GM23338 (cell line): ENCODE measurements around the gene CHAC1. TPM values are rescaled to one million over a fixed set of nuclear protein-coding genes. Genes with fewer than 3 reads are reported as not detected.

Source experiments
- ATAC-seq: fragments of 200-7000 bp; cut with Tn5 transposase; 3 replicates; pipeline ENCODE4 v1.9.1; 2020
- DNase-seq: peaks from one replicate; pipeline ENCODE4 v3.0.0-alpha.2; 2015; ENCODE audit warnings: low spot score
- H2AFZ ChIP-seq: fragments of 200-600 bp; sonication (generic); 2 replicates; pipeline ENCODE4 v1.8.0; 2016; ENCODE audit warnings: antibody characterized with exemption, mild to moderate bottlenecking, moderate library complexity
- H3F3A ChIP-seq: fragments of 200-600 bp; sonication (generic); replicated peaks from 2 replicates; pipeline ENCODE4 v1.8.0; 2017; ENCODE audit warnings: antibody characterized with exemption, mixed run types, low read depth
- H3K27ac ChIP-seq: fragments of 200-600 bp; sonication (generic); 2 replicates; pipeline ENCODE4 v1.6.1; 2016; ENCODE audit warnings: low read depth
- H3K27me3 ChIP-seq: fragments of 200-600 bp; sonication (generic); 2 replicates; pipeline ENCODE4 v1.8.0; 2016; ENCODE audit warnings: mild to moderate bottlenecking, mixed run types, moderate library complexity; ENCODE audit not compliant: insufficient read depth
- H3K36me3 ChIP-seq: fragments of 200-600 bp; sonication (generic); 2 replicates; pipeline ENCODE4 v1.8.0; 2016; ENCODE audit warnings: mild to moderate bottlenecking; ENCODE audit not compliant: insufficient read depth
- H3K4me1 ChIP-seq: fragments of 200-600 bp; sonication (generic); 2 replicates; pipeline ENCODE4 v1.8.0; 2016; ENCODE audit warnings: mild to moderate bottlenecking, moderate library complexity; ENCODE audit not compliant: insufficient read depth
- H3K4me2 ChIP-seq: fragments of 200-600 bp; sonication (generic); 2 replicates; pipeline ENCODE4 v1.7.1; 2017; ENCODE audit warnings: mixed run types
- H3K4me3 ChIP-seq: fragments of 200-600 bp; sonication (generic); 2 replicates; pipeline ENCODE4 v1.6.1; 2016; ENCODE audit warnings: mixed run types
- H3K79me2 ChIP-seq: fragments of 200-600 bp; sonication (generic); replicated peaks from 2 replicates; pipeline ENCODE4 v1.8.0; 2017; ENCODE audit warnings: mild to moderate bottlenecking; ENCODE audit not compliant: insufficient read depth
- H3K9me2 ChIP-seq: fragments of 200-600 bp; sonication (generic); 2 replicates; pipeline ENCODE4 v1.8.0; 2017; ENCODE audit not compliant: insufficient read depth
- H4K20me1 ChIP-seq: fragments of 200-600 bp; sonication (generic); replicated peaks from 2 replicates; pipeline ENCODE4 v1.8.0; 2017; ENCODE audit warnings: mild to moderate bottlenecking; ENCODE audit not compliant: insufficient read depth
- H3K27ac Mint-ChIP-seq: 2 replicates; pipeline ENCODE4 v1.8.0; 2020; ENCODE audit warnings: inconsistent platforms, mild to moderate bottlenecking, moderate library complexity, mixed read lengths
- H3K27me3 Mint-ChIP-seq: 3 replicates; pipeline ENCODE4 v1.8.0; 2022; ENCODE audit warnings: low read depth, mild to moderate bottlenecking, moderate library complexity, mixed read lengths, inconsistent platforms; ENCODE audit not compliant: insufficient read depth, poor library complexity
- H3K36me3 Mint-ChIP-seq: 3 replicates; pipeline ENCODE4 v1.8.0; 2021; ENCODE audit warnings: low read depth, mild to moderate bottlenecking, inconsistent platforms, moderate library complexity, mixed read lengths
- H3K4me1 Mint-ChIP-seq: 3 replicates; pipeline ENCODE4 v1.8.0; 2020; ENCODE audit warnings: mild to moderate bottlenecking, inconsistent platforms, mixed read lengths
- H3K4me3 Mint-ChIP-seq: 3 replicates; pipeline ENCODE4 v1.8.0; 2021; ENCODE audit warnings: moderate library complexity, mild to moderate bottlenecking, inconsistent platforms, mixed read lengths
- H3K9me3 Mint-ChIP-seq: 3 replicates; pipeline ENCODE4 v1.8.0; 2020; ENCODE audit warnings: moderate library complexity, mild to moderate bottlenecking, inconsistent platforms, mixed read lengths
- CREB1 ChIP-seq: fragments of 250-450 bp; sonication (Bioruptor Pico); IDR thresholded peaks from 2 replicates; pipeline ENCODE4 v1.5.0; 2020; ENCODE audit warnings: low read depth, mild to moderate bottlenecking, moderate library complexity
- EZH2phosphoT487 ChIP-seq: fragments of 200-600 bp; sonication (generic); IDR thresholded peaks from one replicate; pipeline ENCODE4 v1.8.1; 2018; ENCODE audit warnings: antibody characterized with exemption; ENCODE audit not compliant: unreplicated experiment
- JUNB ChIP-seq: IDR thresholded peaks from one replicate; pipeline ENCODE4 v1.6.1; 2016; ENCODE audit warnings: antibody characterized with exemption; ENCODE audit not compliant: unreplicated experiment
- POLR2AphosphoS5 ChIP-seq: IDR thresholded peaks from 2 replicates; pipeline ENCODE4 v1.6.1; 2016; ENCODE audit warnings: antibody characterized with exemption, low read depth
- STAT1 ChIP-seq: IDR thresholded peaks from one replicate; pipeline ENCODE4 v1.6.1; 2016; ENCODE audit warnings: antibody characterized with exemption; ENCODE audit not compliant: unreplicated experiment
- ZNF114 ChIP-seq: fragments of 250-450 bp; sonication (Bioruptor Pico); IDR thresholded peaks from 2 replicates; pipeline ENCODE4 v1.5.0; 2020; ENCODE audit warnings: mild to moderate bottlenecking, moderate library complexity
- polyA plus RNA-seq: library from polyadenylated mRNA; unstranded; fragments of >200 nt; fragmentation: Nextera tagmentation; extraction: Ambion mirVana; gene quantifications from 2 replicates; pipeline ENCODE4 v1.2.1, GENCODE V29; 2016
- total RNA-seq: library from RNA; depleted of rRNA; stranded (reverse); fragments of >200 nt; shearing (Covaris generic); gene quantifications from 2 replicates; pipeline ENCODE4 v1.2.3, GENCODE V29; 2014
- TF ChIP-seq, protein P1 (sequence below): IDR thresholded peaks from one replicate; pipeline ENCODE4 v1.6.1; 2018; ENCODE audit warnings: antibody characterized with exemption; ENCODE audit not compliant: unreplicated experiment
- TF ChIP-seq, protein P2 (sequence below), 2 experiments: fragments of 200-600 bp in 1 of 2; sonication (generic) in 1 of 2; conservative IDR thresholded peaks; 2 replicates each; pipeline versions ENCODE4 v1.5.1 to v1.6.1; 2016 to 2017; ENCODE audit warnings: antibody characterized with exemption in 2 of 2, low read depth in 2 of 2, mild to moderate bottlenecking in 2 of 2, moderate library complexity in 1 of 2
- TF ChIP-seq, protein P3 (sequence below): IDR thresholded peaks from 2 replicates; pipeline ENCODE4 v1.6.1; 2016; ENCODE audit warnings: antibody characterized with exemption

CHAC1 gene
- total and polyA plus RNA-seq, 2 experiments from 2014 or later = 73.0 to 124 TPM

DNA sequence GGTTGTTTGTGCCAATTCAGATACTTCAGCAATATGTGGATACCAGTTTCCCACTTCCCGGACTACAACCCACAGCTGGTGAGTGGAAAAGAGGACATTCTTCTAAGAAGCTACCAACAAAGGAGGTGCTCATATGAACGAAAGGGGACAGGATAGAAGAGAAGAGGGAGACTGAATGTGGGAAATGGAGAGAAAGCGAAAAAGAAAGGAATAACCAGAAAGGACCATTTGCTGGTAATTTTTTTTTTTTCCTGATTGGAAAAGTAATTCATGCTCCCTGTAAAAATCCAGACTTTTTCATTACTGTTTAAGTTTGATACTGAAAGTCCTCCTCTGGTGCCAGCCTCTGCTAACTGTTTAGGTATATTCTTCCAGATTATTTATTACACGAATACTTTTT, 1.5 kb upstream of the CHAC1 start:
- peaks cover 34% of the 10 kb centered on the region for H3K4me1 ChIP-seq
- H3K27me3 ChIP-seq = no peaks in the 10 kb centered on the region
- H3K79me2 ChIP-seq = peaks cover 31% of the 10 kb centered on the region
- peaks cover 7% of the 10 kb centered on the region for H3K36me3 ChIP-seq
- no peak for ATAC-seq
- peak overlapping the region; percentile 100 for H3K27ac Mint-ChIP-seq
- peaks cover 15% of the 10 kb centered on the region for H3F3A ChIP-seq
- DNase-seq = no peak
- peak overlapping the region; percentile 98; the same call in 1 of the 2 replicates for H3K27ac ChIP-seq
- peak overlapping the region; percentile 98 for H3K4me3 ChIP-seq
- no peaks in the 10 kb centered on the region; the same call in none of the 3 replicates for H3K9me3 Mint-ChIP-seq
- H3K36me3 Mint-ChIP-seq = peaks cover 37% of the 10 kb centered on the region
- peaks cover 33% of the 10 kb centered on the region for H3K27me3 Mint-ChIP-seq
- peak overlapping the region; percentile 94 for H3K4me3 Mint-ChIP-seq
- TF ChIP-seq POLR2AphosphoS5 = no peak
- no peak for TF ChIP-seq JUNB
- TF ChIP-seq, protein P1, sequence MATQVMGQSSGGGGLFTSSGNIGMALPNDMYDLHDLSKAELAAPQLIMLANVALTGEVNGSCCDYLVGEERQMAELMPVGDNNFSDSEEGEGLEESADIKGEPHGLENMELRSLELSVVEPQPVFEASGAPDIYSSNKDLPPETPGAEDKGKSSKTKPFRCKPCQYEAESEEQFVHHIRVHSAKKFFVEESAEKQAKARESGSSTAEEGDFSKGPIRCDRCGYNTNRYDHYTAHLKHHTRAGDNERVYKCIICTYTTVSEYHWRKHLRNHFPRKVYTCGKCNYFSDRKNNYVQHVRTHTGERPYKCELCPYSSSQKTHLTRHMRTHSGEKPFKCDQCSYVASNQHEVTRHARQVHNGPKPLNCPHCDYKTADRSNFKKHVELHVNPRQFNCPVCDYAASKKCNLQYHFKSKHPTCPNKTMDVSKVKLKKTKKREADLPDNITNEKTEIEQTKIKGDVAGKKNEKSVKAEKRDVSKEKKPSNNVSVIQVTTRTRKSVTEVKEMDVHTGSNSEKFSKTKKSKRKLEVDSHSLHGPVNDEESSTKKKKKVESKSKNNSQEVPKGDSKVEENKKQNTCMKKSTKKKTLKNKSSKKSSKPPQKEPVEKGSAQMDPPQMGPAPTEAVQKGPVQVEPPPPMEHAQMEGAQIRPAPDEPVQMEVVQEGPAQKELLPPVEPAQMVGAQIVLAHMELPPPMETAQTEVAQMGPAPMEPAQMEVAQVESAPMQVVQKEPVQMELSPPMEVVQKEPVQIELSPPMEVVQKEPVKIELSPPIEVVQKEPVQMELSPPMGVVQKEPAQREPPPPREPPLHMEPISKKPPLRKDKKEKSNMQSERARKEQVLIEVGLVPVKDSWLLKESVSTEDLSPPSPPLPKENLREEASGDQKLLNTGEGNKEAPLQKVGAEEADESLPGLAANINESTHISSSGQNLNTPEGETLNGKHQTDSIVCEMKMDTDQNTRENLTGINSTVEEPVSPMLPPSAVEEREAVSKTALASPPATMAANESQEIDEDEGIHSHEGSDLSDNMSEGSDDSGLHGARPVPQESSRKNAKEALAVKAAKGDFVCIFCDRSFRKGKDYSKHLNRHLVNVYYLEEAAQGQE = no peak
- TF ChIP-seq, protein P2, sequence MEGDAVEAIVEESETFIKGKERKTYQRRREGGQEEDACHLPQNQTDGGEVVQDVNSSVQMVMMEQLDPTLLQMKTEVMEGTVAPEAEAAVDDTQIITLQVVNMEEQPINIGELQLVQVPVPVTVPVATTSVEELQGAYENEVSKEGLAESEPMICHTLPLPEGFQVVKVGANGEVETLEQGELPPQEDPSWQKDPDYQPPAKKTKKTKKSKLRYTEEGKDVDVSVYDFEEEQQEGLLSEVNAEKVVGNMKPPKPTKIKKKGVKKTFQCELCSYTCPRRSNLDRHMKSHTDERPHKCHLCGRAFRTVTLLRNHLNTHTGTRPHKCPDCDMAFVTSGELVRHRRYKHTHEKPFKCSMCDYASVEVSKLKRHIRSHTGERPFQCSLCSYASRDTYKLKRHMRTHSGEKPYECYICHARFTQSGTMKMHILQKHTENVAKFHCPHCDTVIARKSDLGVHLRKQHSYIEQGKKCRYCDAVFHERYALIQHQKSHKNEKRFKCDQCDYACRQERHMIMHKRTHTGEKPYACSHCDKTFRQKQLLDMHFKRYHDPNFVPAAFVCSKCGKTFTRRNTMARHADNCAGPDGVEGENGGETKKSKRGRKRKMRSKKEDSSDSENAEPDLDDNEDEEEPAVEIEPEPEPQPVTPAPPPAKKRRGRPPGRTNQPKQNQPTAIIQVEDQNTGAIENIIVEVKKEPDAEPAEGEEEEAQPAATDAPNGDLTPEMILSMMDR (conservative IDR thresholded peaks at IDR 0.05; ENCODE audit: low read depth in 2 of 2) = no peak
- no peak for TF ChIP-seq EZH2phosphoT487
- no peak for TF ChIP-seq CREB1 (CRISPR knock-in tag)
- TF ChIP-seq STAT1 = no peak
- TF ChIP-seq ZNF114 = no peak
- peak overlapping the region; percentile 81 for H3K4me2 ChIP-seq
- H2AFZ ChIP-seq = no peak overlapping the region
- peaks cover 48% of the 10 kb centered on the region for H3K4me1 Mint-ChIP-seq
- H3K9me2 ChIP-seq = no peaks in the 10 kb centered on the region
- H4K20me1 ChIP-seq = no peaks in the 10 kb centered on the region; the same call in 1 of the 2 replicates

DNA sequence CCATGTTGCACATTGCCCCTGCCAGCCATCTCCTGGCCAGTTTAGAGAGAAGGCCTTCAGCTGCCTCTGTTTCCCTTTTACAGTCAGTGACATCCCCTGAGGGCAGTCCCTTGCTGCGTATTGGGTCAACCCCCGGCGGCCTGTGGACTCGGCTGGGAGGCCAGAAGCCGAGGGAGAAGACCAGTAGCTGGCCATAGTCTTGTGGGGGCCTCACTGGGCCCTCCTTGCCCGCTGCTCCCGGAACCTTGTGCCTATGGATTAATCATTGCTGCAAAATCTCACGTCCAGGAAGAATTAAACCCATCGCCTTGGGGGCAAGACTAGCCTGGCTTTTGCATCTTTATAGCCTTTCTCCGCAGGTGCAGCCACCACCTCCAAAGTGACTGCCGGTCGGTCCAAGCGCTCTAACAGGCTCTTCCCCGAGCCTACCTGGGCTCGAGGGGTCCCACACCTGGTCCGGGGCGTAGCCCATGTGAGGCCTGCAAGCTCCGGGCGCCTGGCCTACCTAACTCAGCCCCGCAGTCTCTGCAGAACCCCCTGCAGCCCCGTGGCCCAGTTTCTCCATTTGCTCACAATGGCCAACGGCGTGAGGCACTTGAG, 870 bp upstream of the CHAC1 start:
- Histone ChIP-seq H3K9me2 (no peaks in the 10 kb centered on the region), H3F3A (peaks cover 20% of the 10 kb centered on the region), H3K79me2 (peaks cover 31% of the 10 kb centered on the region), H3K36me3 (peaks cover 7% of the 10 kb centered on the region), H3K4me1 (peaks cover 34% of the 10 kb centered on the region), H3K27ac (peak overlapping the region; percentile 98), H4K20me1 (no peaks in the 10 kb centered on the region; the same call in 1 of the 2 replicates), H3K4me3 (peak overlapping the region; percentile 98), H3K27me3 (no peaks in the 10 kb centered on the region), H2AFZ (no peak overlapping the region), H3K4me2 (peak overlapping the region; percentile 81)
- DNase-seq (peak; percentile 88), ATAC-seq (peak; percentile 58)
- H3K36me3 Mint-ChIP-seq = peaks cover 43% of the 10 kb centered on the region
- peaks cover 30% of the 10 kb centered on the region for H3K27me3 Mint-ChIP-seq
- H3K4me3 Mint-ChIP-seq = peak overlapping the region; percentile 94
- no peaks in the 10 kb centered on the region; the same call in none of the 3 replicates for H3K9me3 Mint-ChIP-seq
- H3K27ac Mint-ChIP-seq = peak overlapping the region; percentile 100
- peaks cover 48% of the 10 kb centered on the region for H3K4me1 Mint-ChIP-seq
- no peak for TF ChIP-seq CREB1 (CRISPR knock-in tag)
- TF ChIP-seq, protein P3, sequence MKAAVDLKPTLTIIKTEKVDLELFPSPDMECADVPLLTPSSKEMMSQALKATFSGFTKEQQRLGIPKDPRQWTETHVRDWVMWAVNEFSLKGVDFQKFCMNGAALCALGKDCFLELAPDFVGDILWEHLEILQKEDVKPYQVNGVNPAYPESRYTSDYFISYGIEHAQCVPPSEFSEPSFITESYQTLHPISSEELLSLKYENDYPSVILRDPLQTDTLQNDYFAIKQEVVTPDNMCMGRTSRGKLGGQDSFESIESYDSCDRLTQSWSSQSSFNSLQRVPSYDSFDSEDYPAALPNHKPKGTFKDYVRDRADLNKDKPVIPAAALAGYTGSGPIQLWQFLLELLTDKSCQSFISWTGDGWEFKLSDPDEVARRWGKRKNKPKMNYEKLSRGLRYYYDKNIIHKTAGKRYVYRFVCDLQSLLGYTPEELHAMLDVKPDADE = no peak
